SHP77 treated with DMSO at 0.1 percent for 48 hours (cell line): ENCODE data around the gene HIKESHI.
"Not testable (repeated sequence)": the region's sequence is repeated elsewhere in the genome, so short reads cannot be mapped to it uniquely, and the experiment has no call there.

Experiments used
- DNase-seq: peaks from one replicate; lab custom pipeline; 2025; lab: John Stamatoyannopoulos, UW

Gene HIKESHI

GRCh38 chr11:86294026-86294425, 8.0 kb upstream of the HIKESHI start:
- no peak for DNase-seq

DNA sequence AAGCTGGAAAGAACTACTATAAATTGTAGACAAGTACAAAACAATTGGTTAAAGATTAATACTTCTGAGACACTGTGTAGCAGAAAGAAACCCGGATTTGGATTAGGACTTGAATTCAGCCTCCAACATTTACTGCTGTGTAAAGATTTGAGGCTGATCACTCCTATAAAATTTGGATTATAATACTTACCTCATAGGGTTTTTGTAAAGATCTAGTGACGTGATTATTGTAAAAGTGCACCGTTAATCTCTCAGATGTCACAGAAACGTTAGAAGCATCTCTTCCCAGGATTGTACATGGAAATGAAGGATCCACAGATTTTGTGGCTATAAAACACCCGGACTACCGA, 323 bp upstream of the HIKESHI start:
- no peak for DNase-seq

GRCh38 chr11:86303257-86303656, 1.2 kb downstream of the HIKESHI start:
- DNase-seq: no peak

- not testable (repeated sequence) for DNase-seq
Observed at GRCh38 chr11:86308710-86309109, 6.7 kb downstream of the HIKESHI start.

DNA sequence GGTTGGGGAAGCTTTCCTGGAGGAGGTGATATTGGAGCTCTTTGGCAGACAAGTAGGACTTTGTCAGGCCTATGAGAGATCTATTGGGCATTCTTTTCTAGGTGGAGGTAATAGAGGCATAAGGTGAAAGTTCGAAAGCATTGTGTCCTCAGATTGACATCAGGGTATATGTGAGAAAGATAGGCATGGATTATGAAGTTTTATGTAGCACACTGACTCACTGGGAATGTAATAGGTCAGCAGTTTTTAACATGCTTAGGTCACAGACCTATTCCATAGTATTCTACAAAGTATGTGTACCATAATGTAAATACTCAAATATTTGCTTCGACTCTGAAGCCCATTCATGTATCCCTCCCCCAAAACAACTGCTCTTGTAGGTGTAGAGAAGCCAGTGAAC, 11.8 kb downstream of the HIKESHI start:
- no peak for DNase-seq

DNA sequence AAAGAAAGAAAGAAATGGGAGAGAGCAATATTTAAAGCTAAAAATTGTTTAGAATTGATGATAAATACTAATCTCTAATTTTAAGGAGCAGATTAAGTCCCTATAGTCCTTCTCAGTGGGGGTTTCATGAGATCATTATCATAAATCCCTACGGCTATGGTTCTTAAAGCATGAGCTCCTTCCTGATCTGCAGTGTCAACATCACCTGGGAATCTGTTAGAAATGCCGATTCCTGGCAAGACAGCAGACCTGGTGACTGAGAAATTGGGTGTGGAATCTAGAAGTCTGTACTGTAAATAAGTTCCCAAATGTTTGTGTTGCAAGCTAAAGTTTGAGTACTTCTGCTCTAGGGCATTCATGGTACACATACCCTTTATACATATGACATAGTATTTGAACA, 12.6 kb downstream of the HIKESHI start:
- no peak for DNase-seq

DNA sequence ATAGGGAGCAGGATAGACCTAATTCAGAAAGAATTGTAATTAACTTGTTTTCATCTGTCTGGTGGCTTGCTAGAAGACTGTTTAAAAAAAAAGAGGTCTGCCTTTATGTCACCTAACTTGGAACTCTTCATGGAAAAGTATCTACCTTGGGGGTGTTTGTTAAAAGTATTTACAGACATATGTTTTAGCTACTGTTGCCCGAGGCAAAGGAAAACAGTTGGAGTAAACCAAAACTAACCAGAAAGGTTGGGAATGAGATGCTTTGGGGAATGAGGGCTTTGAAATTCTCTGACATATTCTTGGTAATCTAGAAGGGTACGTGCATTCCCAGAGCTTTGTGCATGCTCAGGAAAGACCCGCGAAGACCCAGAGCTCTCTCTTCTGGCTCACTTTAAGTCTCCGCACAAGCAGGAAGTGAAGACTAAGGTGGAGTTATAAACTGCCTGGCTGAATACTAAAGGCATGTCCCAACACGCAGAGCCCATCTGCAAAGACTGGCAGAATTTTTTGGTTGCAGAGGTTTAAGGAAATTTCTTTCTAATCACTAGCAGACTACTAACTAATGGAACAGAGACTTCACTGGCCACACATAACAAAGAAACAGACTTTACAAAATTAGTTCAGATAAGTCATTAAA, 33.2 kb downstream of the HIKESHI start:
- no peak for DNase-seq

GRCh38 chr11:86337227-86337626, 35.2 kb downstream of the HIKESHI start:
- DNase-seq: no peak

DNA sequence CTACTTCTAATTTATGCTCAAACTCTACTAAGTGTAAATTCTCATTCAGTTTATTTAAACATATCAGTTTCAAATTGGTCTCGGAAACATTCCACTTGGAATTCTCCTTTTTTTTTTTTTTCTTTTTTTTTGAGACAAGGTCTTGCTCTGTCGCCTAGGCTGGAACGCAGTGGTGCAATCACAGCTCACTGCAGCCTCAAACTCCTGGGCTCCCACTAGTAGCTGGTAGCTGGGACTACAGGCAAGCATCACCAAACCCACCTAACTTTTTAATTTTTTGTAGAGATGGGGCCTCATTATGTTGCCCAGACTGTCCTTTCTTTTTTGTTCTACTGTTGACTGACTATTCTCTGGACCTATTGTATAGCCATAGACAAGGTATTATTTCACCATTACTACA, 39.3 kb downstream of the HIKESHI start:
- no peak for DNase-seq

GRCh38 chr11:86346513-86346912, 44.5 kb downstream of the HIKESHI start:
- DNase-seq: no peak

DNA sequence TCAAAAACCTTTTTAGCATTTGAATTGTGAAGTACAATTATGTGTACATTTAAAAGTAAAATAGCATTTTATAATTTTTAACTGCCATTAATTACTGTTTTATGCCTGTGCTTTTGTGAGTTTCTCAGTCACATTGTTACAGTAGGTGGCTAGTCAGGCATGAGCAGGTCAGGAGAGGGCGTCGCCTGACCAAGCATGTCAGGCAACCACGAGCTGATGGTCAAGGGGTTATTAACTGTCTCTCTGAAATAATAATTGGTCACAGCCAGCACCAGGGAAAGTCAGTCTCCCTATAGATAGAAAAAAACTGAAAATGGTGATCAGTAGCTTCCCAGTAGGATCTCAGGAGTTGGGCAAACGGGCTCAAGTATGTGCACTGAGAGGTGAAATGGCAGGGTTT, 53.2 kb downstream of the HIKESHI start:
- no peak for DNase-seq

- not testable (repeated sequence) for DNase-seq
Observed at GRCh38 chr11:86357412-86357811, 55.4 kb downstream of the HIKESHI start.

DNA sequence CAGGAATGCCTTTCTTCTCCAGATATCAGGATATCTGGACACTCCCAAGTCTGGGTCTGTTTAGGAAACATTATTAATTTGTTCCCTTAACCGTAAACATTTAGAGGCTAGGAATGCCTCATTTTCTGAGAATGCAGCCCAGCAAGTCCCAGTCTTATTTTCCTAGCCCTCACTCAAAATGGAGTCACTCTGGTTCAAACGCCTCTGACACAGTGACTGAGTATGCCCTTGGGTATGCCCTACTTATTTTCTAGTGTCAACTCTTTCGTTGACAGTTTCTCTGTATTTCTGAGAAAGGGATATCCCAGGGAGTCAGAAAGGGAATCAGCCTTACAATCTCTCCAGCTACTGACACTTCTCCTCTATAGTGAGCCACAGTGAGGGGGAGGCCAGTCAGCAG, 56.7 kb downstream of the HIKESHI start:
- no peak for DNase-seq

DNA sequence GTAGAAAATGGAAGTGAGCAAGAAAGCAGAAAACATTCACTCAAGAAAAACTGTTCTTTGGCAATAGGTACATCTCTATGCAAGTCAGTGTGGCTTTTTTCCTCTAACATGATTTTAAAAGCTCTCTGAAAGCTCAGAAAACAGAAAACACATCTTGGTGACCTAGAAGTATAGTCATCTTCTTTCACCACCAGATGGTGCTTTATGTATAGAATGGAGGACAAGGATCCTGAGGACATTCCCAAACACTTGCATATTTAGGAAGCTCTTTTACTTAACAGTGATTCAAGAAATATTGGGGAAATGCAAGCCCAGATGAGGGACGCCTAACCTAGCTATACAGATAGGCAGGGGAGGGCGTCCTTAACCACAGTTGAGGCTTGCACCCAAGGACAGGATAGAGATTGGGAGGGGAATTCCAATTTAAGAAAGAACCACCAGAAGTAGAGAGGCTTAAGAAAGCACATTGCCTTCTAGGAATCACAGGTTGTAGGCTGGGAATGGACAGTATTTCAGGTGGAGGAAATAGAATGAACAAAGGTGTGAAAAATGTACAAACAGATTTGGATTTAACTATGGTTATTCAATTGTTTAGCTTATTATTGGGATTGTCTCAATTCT, 58.8 kb downstream of the HIKESHI start:
- no peak for DNase-seq

DNA sequence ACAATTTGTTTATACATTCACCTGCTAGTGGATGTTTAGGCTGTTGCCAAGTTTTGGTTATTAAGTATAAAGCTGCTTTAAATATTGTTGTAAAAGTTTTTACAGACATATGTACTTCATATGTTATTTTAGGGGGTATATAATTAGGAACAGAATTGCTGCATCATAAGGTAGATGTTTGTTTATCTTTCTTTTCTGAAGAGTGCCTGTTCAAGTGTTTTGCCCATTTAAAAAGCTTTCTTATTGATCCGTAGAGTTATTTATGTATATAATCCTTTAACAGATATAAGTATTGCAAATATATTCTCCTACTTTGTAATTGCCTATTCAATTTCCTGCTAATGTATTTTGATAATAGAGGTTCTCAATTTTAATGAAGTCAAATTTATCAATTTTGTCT, 61.4 kb downstream of the HIKESHI start:
- DNase-seq: no peak

GRCh38 chr11:86365546-86365945, 63.5 kb downstream of the HIKESHI start:
- no peak for DNase-seq

DNA sequence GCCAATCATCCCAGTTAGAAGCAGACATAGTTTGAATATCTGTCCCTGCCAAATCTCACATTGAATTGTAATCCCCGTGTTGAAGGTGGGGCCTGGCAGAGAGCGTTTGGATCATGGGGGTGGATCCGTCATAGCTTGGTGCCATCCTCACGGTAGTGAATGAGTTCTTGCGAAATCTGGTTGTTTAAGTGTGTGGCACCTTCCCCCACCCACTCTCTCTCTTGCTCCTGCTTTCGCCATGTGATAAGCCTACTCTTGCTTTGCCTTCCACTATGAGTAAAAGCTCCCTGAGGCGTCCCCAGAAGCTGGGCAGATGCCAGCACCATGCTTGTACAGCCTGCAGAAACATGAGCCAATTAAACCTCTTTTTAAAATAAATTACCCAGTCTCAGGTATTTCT, 67.6 kb downstream of the HIKESHI start:
- no peak for DNase-seq

DNA sequence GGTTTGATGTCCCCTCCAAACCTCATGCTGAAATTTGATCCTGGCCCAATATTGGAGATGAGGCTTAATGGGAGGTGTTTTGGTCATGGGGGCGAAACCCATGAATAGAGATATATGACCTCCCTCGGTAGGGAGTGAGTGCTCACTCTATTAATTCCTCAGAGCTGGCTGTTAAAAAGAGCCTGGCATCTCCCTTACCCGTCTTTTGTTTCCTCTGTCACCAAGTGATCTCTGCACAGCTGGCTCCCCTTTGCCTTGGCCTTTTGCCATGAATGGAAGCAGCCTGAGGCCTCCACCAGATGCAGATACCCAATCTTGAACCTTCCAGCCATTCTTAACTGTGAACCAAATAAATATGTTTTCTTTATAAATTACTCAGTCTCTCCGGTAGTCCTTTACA, 68.1 kb downstream of the HIKESHI start:
- DNase-seq: no peak

DNA sequence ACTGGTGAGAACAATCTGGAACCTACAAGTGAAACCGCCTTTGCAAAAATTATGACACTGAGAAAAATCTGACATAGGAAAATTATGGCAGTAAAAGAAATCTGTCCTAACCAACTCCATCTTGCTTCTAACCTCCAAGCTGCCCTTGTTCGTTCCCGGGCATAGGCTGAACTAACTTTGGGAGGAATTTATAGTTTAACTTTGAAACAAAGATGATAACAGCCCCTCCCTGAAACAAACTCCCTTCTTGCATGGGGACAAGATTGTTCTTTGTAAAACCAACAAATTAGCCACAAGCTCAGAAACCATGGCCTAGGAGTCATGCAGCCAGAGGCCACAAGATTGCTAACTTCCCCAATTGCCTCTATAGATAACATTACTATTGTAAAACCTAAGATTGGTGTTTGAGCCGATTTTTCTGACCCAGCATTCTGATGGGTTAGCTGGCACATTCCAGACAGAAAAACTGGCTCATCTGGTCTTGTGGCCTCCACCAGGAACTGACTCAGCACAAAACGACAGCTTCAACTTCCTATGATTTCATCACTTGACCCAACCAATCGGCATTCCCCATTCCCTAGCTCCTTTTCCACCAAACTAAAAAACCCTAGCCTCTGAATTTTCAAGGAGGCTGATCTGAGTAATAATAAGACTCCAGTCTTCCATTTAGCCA, 69.0 kb downstream of the HIKESHI start:
- no peak for DNase-seq

- no peak for DNase-seq
Observed at GRCh38 chr11:86372041-86372440, 70.0 kb downstream of the HIKESHI start.

GRCh38 chr11:86372586-86372985, 70.5 kb downstream of the HIKESHI start:
- DNase-seq: no peak

- no peak for DNase-seq
Observed at GRCh38 chr11:86374069-86374468, 72.0 kb downstream of the HIKESHI start.

DNA sequence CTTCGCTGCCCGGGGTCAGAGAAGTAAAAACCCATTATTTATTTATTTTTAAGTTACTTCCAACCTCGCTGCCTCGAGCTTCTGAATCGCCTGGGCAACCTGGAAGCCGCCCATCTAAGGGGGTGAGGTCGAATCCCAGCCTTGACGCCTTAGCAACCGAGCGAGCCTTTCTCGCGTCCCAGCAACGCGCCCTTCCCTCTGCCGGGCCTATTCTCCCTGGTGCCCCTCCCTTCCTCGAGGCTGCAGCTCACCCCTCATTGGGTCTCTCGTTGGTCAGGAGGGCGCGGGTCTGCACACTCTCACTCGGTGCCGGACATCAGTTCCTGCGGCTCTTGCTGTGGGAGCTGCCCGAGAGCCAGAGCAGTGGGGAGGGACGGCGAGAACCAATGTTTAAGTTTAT, 72.5 kb downstream of the HIKESHI start, which contains the start of gene CCDC81:
Gene CCDC81, plus strand, starts transcription at position 302 of the 400 bp plus-strand sequence. CDS start 277 bp downstream, outside the sequence.
- no peak for DNase-seq

- DNase-seq: no peak
Observed at GRCh38 chr11:86377972-86378371, 75.9 kb downstream of the HIKESHI start.
